ENCODE measurements around the gene CACHD1.

The CACHD1 gene

GRCh38 chr1:64493831-64494230 is 23.9 kb downstream of the CACHD1 start:
- TF ChIP-seq CTCF (IDR thresholded peaks at IDR 0.05): no peak
- H3K4me3 ChIP-seq: no peak overlapping the region
- no peak for DNase-seq (ENCODE audit: low spot score)

GRCh38 chr1:64494659-64495058 is 24.7 kb downstream of the CACHD1 start:
- no peak for TF ChIP-seq CTCF (IDR thresholded peaks at IDR 0.05)
- Histone ChIP-seq H3K4me3 (no peak overlapping the region), H3K27ac (no peak overlapping the region)
- DNase-seq (ENCODE audit: low spot score): no peak

More at GRCh38 chr1:64493831-64494230, 23.9 kb downstream of the CACHD1 start:
- H3K27ac ChIP-seq: no peak overlapping the region

DNA sequence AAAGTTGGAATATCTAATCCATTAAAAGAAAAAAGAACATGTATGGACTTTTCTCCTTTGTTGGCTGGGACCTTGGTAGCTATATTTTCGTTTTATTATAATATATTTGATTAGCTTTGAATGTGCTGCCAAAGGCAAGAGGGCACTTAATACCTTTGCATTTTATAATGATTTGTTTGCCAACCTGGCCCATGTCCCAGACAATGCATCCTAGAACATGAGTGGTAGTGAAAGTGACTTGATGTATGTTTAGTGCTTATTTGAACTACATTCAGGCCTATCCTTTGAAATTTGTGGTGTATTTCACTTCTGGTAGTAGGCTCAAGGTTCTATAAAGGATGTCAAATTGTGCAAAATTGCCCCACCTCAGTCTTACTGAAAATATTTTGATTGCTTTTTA is 25.9 kb downstream of the CACHD1 start:
- no peak for DNase-seq (ENCODE audit: low spot score)
- TF ChIP-seq CTCF (IDR thresholded peaks at IDR 0.05): no peak
- no peak overlapping the region for H3K4me3 ChIP-seq
- H3K27ac ChIP-seq: no peak overlapping the region

DNA sequence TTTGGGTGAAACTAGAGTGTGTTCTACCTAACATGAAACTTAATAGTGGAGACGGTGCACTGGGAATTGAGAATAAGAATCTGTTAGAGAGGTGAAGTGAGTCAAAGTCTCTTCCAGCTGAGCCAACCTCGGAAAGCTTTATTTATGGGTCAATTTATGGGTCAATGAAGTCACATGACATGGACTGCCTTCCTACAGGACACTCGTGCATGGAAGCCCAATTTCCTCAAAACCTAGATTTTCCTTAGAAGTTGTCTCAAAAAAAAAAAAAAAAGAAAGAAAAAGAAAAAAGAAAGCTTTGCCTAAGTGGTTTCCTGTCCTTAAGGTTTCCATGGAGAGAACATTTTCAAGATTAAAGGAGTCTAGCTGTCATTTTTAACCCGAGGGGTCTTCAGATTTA is 26.7 kb downstream of the CACHD1 start:
- DNase-seq (ENCODE audit: low spot score): no peak
- no peak for TF ChIP-seq CTCF (IDR thresholded peaks at IDR 0.05)
- Histone ChIP-seq H3K27ac (no peak overlapping the region), H3K4me3 (no peak overlapping the region)

GRCh38 chr1:64497088-64497883 is 27.4 kb downstream of the CACHD1 start:
- TF ChIP-seq CTCF (IDR thresholded peaks at IDR 0.05): no peak
- no peak for DNase-seq (ENCODE audit: low spot score)
- peak overlapping the region in 1 of 2 donors; percentile 9 for H3K27ac ChIP-seq
- H3K4me3 ChIP-seq: no peak overlapping the region

- Histone ChIP-seq H3K4me3 (no peak overlapping the region), H3K27ac (no peak overlapping the region)
- no peak for TF ChIP-seq CTCF (IDR thresholded peaks at IDR 0.05)
- DNase-seq (ENCODE audit: low spot score): no peak
Measured at GRCh38 chr1:64498325-64498724, 28.4 kb downstream of the CACHD1 start.

GRCh38 chr1:64499011-64499410 is 29.1 kb downstream of the CACHD1 start:
- Histone ChIP-seq H3K4me3 (no peak overlapping the region), H3K27ac (no peak overlapping the region)
- DNase-seq (ENCODE audit: low spot score): no peak
- no peak for TF ChIP-seq CTCF (IDR thresholded peaks at IDR 0.05)
